Measurements from ENCODE around the gene ST6GAL1.
"Not testable (repeated sequence)": the region's sequence is repeated elsewhere in the genome, so short reads cannot be mapped to it uniquely, and the experiment has no call there.

ST6GAL1 gene

DNA sequence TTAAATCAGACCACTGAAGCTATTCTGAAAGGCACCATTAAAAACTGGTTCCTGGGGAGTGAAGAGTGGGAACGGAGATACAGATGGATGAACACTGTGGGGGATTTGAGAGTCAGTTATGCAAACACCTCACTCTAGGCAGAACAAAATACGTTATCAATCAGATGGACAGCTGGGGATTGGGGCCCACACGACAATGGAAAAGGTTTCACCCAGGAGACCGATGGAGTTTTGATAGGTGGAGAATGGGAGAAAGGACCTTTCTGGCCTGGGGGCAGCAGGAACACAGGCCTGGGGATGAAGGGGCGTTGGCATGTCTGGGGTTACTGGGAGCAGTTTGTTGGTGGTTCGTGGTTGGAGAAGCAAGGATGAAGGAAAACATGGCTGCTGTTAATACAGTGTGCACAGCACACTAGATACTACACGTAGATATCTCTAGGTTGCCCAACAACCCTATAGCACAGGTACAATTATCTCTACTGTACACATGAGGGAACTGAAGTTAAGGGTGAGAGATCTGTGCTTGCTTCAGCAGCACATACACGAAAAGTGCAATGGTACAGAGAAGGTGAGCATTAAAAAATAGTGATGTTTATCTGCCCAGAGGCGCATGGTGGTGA lies 16.5 kb downstream of the ST6GAL1 start:
- DNase-seq, result no peak

DNA sequence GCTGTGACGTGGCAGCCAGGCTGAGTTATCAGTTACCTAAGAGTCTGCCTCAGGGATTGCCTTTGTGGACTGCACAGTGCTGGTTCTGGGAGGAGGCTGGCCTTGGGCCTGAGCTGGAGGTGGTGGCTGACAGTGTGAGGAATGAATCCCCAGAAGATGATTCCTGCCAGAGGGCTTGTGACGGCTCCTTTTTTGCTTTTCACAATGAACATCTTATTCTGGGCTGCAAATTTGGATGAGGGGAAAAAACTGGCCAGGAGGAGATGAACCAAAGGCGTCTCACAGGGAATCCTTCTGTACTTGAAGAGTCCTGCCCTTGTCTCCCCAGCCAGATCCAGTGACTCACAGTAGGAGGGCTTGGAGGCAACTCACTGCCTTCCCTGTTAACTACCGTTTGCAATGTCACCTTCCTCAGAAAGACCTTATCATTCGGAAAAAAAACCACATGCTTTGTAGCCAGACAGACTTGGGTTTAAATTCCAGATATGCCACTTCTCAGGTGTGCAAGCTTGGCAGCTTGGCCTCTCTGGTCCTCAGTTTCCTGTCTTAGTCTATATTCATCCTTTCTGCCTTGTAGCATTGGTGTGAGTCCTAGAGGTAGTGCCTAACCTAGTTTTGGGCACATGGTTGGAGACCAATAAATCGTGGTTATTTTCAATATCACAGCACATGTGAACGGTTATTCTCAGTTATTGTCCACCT lies 19.1 kb downstream of the ST6GAL1 start:
- no peak for DNase-seq

DNA sequence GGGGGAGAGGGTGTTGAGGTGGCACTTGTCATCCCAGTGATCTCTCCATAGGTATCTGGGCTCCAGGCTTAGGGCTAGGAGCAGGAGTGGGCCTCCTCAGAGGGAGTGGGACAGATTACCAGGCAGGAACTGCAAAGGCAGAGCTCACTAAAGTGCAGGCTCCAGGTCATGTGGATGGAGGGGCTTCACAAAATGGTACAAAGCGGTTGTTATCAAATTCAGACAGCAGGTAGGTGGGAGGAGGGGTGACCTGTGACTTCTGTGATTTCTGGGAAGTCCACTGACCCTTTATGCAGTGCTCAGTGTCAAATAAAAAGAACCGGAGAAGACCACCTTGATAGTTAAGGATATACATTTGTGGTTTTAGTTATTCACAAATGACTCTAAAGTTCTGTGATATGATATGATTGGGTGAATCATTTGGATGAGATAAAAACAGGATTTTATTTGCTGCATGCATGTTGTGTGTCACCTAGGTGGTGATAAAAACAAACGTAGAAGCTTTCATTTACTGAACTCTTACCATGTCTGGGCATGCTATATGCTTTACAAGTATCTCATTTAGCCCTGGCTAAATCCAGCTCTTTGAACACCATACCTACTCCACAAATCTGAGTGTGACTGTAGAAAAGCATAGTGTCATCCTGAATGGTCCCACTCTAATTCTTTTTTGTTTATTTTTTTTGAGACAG lies 20.2 kb downstream of the ST6GAL1 start:
- DNase-seq, result no peak

DNA sequence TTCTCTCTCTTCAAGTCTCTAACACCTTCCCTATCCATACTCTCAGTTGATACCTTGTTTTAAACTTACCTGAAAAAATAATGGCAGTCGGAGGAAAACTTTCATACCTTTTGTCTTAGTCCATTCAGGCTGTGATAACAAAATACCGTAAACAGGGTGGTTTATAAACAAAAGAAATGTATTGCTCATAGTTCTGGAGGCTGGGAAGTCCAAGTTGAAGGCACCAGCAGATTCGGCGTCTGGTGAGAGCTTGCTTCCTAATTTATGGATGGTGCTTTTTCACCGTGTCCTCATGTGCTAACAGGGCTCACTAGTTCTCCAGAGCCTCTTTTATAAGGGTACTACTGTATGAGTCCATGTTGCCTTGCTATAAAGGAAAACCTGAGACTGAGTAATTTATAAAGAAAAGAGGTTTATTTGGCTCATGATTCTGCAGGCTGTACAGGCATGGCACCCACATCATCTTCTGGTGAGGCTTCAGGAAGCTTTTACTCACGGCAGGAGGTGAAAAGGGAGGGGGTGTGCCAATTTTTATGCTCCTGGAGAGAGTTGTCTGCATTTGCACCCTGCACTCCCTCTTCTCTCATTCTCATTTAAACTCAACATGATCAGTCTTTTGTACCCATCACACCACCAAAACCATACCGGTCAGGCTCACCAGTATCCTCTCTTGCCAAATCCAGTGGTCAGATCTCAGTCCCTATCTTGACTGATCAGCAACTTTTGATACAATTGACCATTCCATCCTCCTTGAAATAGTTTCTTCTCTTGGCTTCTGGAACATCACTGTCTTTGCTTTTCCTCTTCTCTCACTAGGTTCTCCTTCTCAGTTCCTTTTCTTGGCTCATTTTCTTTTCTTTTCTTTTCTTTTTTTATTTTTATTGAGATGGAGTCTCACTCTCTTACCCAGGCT lies 21.6 kb downstream of the ST6GAL1 start:
- no peak for DNase-seq

DNA sequence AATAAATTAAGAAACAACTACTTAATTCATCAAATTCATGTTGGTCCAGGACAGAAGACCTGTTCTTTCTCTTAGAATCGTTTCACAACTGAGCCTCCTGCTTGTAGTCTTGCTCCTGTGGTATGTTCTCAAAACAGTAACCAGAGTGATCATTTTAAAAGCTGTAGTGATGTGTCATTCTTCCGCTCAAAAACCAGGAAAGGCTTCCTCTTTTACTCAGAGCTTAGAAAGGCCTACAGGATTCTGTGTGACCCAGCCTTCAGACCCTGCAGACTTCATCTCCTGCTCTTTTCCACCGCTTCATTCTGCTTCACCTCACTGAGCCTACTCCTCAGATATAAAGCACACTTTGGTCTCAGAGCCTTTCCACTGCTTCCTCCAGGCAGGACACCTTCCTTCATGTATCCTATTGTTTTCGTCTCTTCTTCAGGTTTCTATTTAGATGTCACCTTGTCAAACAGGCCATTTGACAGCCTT lies 22.7 kb downstream of the ST6GAL1 start:
- DNase-seq, result no peak

DNA sequence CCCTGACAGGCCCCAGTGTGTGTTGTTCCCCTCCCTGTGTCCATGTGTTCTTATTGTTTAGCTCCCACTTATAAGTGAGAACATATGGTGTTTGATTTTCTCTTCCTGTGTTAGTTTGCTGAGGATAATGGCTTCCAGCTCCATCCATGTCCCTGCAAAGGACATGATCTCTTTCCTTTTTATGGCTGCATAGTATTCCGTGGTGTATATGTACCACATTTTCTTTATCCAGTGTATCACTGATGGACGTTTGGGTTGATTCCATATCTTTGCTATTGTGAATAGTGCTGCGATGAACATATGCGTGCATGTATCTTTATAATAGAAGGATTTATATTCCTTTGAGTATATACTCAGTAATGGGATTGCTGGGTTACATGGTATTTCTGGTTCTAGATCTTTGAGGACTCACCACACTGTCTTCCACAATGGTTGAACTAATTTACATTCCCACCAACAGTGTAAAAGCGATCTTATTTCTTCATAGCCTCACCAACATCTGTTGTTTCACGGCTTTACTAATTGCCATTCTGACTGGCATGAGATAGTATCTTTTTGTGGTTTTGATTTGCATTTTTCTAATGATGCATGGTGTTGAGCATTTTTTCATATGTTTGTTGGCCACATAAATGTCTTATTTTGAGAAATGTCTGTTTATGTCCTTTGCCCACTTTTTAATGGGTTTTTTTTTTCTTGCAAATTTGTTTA lies 23.8 kb downstream of the ST6GAL1 start:
- not testable (repeated sequence) for DNase-seq

DNA sequence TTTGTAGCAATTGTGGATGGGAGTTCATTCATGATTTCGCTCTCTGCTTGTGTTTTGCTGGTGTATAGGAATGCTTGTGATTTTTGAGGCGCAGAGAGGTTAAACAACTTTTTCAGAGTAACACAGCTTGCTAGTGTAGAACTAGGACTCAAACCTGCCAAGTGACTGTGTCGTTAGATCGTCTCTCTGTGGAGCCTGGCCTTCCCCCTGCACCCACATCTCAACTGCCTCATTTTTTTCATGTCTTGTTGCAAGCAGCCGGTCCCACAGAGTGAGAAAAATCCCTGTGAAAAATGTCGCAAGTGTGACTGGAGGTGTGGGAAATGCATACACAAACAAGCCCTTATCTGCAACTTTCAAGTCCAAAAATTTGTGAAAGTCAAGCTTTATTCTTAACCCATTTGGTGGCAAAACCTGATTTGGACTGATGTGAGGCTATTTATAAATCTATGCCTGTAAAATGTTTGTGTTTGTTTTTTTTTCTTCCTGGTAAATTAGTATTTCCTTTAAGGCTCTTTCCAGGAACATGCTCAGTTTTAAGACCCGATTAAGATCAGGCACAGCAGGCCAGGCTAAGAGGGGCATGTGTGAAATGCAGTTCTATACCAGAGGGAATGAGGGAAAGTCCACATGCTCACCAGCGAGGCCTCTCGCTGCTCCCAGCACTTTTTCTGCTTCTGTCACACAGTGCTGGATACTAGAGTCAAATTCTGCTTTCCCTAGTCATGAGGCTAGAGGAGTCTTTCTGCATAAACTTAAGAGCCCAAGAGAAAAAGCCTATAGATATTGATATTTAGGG lies 25.8 kb downstream of the ST6GAL1 start:
- DNase-seq, result no peak

DNA sequence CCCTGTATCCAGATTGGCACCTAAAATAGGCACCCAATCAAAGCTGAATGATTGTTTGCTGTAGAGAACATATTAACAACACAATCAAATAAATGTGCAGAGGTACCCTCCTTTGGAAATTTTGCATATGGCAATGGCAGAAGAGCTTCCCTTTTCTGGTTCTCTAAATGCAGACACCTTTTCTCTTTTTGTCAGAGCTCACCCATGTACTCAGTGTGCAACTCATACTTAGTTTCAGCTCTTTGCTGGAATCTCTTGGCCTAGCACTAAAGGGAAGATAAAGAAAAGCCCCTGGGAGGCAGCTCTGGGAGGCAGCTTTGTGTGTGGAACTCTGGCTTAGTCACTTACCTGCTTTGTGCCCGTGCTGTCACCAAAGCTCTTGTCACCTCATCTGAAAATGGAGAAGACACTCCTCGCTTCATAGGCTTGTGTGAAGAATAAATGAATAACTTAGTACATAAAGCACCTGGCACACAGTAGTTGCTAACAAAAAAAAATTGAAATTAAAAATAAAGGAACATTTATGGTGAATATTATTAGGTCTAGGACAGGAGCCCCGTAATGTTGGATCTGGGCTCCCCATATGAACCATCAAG lies 28.8 kb downstream of the ST6GAL1 start:
- DNase-seq, result no peak

DNA sequence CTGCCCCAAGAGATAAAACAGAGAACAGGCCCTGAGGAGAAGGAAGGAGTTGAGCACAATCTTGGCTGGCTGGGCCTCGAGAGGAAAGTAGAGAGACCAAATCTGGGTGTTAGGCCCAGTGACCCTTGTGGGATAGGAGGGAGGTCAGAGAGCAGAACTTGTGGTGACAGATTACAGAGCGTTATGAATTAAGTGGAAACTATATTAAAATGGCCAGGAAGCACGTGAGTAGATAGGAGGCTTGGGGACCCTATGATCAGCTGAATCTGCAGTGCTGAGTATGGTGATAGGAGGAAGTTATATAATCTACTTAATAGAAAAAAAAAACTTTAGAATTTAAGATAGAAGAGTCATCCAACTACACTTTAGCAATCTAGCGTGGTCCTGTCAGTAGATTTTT lies 30.0 kb downstream of the ST6GAL1 start:
- DNase-seq, result no peak

DNA sequence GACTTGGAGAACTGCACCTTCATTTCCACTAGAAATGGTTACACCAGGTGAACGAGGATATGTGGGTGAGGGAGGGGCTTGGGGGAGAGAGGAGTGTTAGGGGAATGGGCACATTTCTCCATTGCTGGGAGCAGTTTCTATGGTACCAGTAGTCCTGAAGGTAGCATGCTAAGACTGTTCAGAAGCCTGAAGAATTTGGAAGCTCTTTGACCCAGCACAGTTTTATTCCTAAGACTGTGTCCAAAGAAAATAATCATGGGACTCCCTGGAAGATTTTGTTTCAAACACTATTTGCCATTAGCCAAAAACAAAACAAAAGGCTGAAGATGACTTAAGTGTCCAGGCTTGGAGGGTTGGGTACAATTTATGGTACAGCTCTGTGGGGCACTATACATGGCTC lies 32.1 kb downstream of the ST6GAL1 start:
- no peak for DNase-seq

DNA sequence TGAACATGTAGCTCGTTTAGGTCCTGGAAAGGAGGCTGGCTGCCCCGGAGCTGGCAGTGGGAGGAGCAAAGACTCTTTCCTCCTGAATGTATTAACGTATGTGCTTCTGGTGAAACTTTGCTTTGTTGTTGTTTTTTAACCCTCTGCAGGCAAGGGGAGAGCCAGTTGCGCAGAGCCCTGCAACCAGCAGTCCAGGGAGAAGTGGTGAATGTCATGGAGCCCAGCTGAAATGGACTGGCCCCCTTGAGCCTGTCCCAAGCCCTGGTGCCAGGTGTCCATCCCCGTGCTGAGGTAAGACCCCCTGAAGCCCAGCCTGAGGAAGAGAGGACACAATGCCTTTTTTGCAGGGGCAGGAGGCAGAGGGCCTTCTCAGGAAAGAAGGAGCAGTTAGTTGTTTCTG lies 33.3 kb downstream of the ST6GAL1 start:
- DNase-seq, result no peak

DNA sequence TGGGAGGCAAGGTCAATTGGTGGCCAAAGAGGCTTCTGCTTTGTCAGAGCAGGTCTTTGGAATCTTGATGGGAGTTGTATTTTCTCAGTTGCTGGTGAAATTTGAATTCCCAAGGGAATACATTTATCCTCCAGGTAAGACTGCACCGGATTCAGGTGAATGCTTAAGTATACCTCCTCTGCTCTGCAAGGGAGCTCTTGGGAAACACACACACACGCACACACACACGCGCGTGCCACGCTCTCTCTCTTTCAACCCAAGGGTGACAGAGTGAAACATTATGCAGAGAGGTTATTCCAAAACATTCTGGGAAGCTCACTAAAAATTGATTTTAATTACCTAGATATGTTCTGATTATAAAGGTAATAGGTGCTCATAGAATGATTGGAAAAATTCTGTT lies 33.7 kb downstream of the ST6GAL1 start:
- DNase-seq, result no peak

DNA sequence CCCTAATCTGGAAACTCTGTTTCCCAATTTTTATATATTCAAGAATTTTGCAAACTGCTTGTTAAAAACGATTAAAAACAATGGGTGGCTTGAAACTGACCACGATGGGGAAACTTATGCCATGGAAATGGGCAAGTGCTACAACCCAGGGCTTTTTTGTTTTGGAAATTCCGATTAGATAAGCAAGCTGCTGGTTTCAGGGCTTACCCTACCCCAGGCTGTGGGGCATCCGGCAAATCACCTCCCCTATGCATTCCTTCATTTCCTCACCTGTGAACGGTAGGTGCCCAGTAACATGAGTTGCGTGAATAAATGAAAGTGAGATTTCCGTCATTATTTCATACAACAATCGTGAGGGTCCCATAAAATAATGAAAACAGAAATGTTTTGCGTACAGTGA lies 34.3 kb downstream of the ST6GAL1 start:
- no peak for DNase-seq

DNA sequence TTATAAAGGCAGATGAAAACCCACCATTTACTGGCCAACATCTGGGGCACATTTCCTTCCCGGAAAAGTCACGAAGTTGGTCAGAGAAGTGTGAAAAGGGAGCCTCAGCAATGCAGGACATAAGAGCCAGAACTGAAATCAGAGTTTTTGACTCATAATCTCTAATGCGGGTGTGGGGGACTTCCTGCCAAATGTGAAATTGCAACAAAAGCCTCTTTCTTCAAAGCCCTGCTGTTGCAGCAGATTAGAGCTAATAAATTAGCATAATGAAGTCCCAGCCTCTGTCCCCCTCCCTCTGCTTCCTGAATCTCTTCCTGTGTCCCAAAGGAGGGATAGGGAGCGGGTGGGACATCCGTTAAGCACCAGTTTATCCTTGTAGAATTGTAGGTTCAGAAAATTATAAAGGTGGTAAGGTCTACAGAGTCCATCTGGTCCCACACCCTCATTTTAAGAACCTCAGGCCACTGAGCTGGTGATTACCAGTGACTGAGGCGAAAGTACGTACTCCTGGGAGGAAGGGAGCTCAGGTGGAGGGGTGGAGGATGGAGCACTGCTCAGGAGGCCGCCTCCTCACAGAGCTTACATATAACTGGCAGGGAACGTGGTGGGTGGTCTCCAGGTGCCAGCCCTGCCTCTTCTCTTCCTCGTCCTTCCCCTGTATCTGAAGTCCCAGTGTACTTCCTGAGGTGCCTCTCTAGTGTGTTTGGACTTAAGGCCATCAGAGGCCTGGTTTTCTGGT lies 35.0 kb downstream of the ST6GAL1 start:
- DNase-seq, result no peak

DNA sequence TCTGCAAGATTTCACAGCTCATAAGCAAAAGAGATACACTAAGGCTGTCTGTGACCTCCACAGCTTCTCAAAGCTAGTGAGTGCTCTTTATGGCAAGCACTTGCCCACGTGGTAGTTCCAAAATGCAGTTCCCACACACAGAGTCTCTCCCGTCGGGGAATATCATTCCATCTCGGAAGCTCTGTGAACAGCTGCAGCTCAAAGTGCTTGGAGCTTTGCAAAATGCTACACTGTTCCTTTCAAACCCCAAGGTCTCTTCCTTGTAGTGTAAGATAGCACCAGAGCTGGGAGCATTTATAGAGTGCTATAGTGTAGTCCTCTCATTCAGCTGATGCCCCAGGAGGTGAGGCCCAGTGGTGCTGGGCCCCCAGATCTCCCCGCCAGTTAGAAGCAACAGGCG lies 36.1 kb downstream of the ST6GAL1 start:
- no peak for DNase-seq

DNA sequence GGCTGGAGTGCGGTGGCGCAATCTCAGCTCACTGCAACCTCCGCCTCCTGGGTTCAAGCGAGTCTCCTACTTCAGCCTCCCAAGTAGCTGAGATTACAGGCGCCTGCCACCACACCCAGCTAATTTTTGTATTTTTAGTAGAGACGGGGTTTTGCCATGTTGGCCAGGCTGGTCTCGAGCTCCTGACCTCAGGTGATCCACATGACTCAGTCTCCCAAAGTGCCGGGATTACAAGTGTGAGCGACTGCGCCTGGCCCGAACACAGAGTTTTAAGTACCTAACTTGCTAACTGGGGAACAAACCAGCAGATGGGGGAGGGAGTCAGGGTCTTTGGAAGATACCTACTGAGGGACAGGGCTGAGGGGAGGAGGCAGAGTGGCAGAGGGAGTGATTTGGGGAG lies 36.9 kb downstream of the ST6GAL1 start:
- DNase-seq, result not testable (repeated sequence)

DNA sequence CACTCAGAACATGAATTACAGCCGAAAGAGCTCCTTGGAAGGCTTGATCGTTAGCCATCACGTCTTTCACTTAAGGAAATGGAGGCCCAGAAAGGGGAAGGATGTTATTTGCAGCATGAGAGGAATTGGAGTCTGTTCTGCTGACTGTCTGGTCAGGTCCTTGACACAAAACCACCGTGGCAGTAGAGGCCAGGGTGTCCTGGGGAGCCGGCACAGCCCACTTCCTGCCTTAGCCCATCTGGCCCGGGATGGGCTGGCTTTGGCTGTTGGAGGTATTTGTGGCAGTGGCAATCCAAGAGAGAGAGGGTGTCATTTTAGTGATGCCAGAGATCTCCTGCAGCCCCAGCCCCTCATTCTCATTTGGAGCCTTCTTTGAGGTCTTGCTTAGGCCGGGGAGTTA lies 37.4 kb downstream of the ST6GAL1 start:
- DNase-seq, result no peak

DNA sequence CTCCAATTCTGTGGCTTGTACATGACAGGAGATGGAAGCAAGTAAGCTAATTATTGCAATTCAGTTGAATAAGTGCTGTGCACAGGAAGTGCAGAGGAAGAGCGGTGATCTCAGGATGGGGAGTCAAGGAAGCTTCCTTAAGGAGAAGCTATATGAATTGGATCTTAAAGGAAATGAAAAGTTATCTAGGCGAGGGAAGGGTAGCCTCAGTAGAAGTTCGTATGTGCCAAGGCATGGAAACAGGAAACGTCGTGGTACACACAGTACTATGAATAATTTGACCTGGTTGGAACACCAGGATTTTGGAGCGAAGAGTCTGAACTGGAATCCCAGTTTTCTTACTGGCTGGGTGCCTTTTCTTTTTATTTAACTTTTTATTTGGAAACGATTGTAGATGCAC lies 39.3 kb downstream of the ST6GAL1 start:
- DNase-seq, result no peak

DNA sequence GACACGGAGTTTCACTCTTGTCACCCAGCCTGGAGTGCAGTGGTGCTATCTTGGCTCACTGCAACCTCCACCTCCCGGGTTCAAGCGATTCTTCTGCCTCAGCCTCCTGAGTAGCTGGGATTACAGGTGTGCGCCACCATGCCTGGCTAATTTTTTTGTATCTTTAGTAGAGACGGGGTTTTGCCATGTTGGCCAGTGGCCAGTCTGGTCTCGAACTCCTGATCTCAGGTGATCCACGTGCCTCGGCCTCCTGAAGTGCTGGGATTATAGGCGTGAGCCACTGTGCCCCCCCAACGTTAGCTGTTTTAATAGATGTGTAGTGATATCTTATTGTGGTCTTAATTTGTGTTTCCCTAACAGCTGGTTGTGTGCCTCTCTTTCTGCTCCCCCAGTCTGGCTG lies 40.8 kb downstream of the ST6GAL1 start:
- not testable (repeated sequence) for DNase-seq

DNA sequence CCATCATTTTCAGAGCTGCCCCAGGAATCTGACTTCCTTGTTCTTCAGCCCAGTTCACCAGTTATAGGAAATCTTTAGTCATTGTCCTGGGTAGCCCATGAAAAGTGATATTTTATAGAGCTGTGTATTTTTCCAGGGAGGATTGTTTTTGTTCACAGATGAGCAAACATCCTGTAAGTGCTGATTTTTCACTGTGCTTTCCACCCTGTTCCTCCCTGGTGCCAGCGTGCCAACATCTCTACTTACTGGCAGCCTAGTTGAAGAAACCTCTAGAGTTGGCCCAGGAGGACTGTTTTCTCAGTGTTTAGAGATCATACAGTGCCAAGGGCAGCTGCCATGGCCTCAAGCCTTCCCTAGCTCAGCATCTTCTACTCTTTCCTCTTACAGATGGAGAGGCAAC lies 41.3 kb downstream of the ST6GAL1 start:
- DNase-seq, result no peak
